GM18505 (cell line): Measurements from ENCODE around the gene MRPL45.
"Not testable (repeated sequence)": the region's sequence is repeated elsewhere in the genome, so short reads cannot be mapped to it uniquely, and the experiment has no call there.

Experiments used
- ATAC-seq: cut with Tn5 transposase; IDR thresholded peaks from one replicate; pipeline ENCODE4 v1.9.1; 2021; ENCODE audit not compliant: unreplicated experiment
- POLR2A ChIP-seq: IDR thresholded peaks from 4 replicates; pipeline ENCODE4 v1.6.1; 2011; ENCODE audit warnings: borderline replicate concordance; ENCODE audit not compliant: insufficient read depth, insufficient read length; ENCODE audit errors: extremely low read depth

Gene MRPL45

GRCh38 chr17:38296834-38297517 is at the start of gene MRPL45:
Gene MRPL45, plus strand, starts transcription at chr17:38297168. Its CDS starts 16 bp downstream, at chr17:38297184.
- TF ChIP-seq POLR2A, result peak; percentile 19
- ATAC-seq, result peak; percentile 88

GRCh38 chr17:38253191-38253590 is 43.8 kb upstream of the MRPL45 start:
- not testable (repeated sequence) for ATAC-seq

GRCh38 chr17:38254357-38254756 is 42.6 kb upstream of the MRPL45 start:
- ATAC-seq, result not testable (repeated sequence)

GRCh38 chr17:38257013-38257621 is 39.9 kb upstream of the MRPL45 start:
- ATAC-seq, result peak; percentile 83

- ATAC-seq, result not testable (repeated sequence)
Measured at GRCh38 chr17:38265974-38266506, 30.9 kb upstream of the MRPL45 start.

- not testable (repeated sequence) for ATAC-seq
Measured at GRCh38 chr17:38266571-38266970, 30.4 kb upstream of the MRPL45 start.

GRCh38 chr17:38268138-38268537 is 28.8 kb upstream of the MRPL45 start:
- not testable (repeated sequence) for ATAC-seq

- ATAC-seq, result not testable (repeated sequence)
Measured at GRCh38 chr17:38269045-38269444, 27.9 kb upstream of the MRPL45 start.

- ATAC-seq, result not testable (repeated sequence)
Measured at GRCh38 chr17:38269552-38269951, 27.4 kb upstream of the MRPL45 start.

- ATAC-seq, result not testable (repeated sequence)
Measured at GRCh38 chr17:38285994-38286393, 11.0 kb upstream of the MRPL45 start.

- not testable (repeated sequence) for ATAC-seq
Measured at GRCh38 chr17:38286501-38287091, 10.4 kb upstream of the MRPL45 start.

GRCh38 chr17:38288217-38288827 is 8.6 kb upstream of the MRPL45 start:
- ATAC-seq, result not testable (repeated sequence)

GRCh38 chr17:38289760-38290159 is 7.2 kb upstream of the MRPL45 start:
- not testable (repeated sequence) for ATAC-seq

- not testable (repeated sequence) for ATAC-seq
Measured at GRCh38 chr17:38295602-38296365, 1.2 kb upstream of the MRPL45 start.

GRCh38 chr17:38315497-38315896 is 18.5 kb downstream of the MRPL45 start:
- TF ChIP-seq POLR2A, result no peak
- ATAC-seq, result no peak
